ENCODE measurements around the gene KCNIP4.

DNA sequence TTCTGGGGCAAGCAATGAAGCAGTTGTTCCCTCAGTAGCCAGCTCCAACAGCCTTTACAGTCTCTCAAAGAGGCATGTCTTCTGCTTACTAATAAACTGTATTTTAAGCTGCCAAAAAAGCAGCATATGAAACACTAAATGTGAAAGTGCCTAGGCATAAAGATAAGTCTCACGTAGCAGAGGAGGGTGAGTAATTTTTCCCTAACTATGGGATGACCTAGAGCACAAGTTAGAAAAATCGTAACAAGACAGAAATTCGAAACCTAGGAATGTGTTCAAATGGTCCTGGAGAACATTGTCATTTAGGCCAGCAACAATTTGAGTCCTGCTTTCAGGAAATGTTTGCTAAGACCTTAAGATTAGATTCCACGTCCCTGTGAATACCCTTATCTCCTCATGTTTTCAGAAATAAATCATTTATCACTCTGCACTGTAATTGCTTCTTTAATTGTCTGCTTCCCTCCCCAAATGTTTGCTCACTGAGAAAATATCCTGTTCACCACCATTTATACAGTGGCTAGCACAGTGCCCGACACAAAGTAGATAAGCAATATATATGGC lies 222.2 kb downstream of the KCNIP4 start:
- no peak for TF ChIP-seq POLR2A (IDR thresholded peaks at IDR 0.05)
- TF ChIP-seq, protein P1, sequence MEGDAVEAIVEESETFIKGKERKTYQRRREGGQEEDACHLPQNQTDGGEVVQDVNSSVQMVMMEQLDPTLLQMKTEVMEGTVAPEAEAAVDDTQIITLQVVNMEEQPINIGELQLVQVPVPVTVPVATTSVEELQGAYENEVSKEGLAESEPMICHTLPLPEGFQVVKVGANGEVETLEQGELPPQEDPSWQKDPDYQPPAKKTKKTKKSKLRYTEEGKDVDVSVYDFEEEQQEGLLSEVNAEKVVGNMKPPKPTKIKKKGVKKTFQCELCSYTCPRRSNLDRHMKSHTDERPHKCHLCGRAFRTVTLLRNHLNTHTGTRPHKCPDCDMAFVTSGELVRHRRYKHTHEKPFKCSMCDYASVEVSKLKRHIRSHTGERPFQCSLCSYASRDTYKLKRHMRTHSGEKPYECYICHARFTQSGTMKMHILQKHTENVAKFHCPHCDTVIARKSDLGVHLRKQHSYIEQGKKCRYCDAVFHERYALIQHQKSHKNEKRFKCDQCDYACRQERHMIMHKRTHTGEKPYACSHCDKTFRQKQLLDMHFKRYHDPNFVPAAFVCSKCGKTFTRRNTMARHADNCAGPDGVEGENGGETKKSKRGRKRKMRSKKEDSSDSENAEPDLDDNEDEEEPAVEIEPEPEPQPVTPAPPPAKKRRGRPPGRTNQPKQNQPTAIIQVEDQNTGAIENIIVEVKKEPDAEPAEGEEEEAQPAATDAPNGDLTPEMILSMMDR (IDR thresholded peaks at IDR 0.05): no peak
